ENCODE measurements around the gene PAGE5.

The PAGE5 gene

GRCh38 chrX:55220119-55220794 lies at the start of gene PAGE5:
Gene PAGE5 (plus strand): TSS chrX:55220346. CDS start chrX:55221383, 1,037 bp downstream.
- DNase-seq = no peak

- DNase-seq = no peak
Measured at GRCh38 chrX:55187281-55187680, 32.9 kb upstream of the PAGE5 start.

GRCh38 chrX:55196688-55197087 lies 23.5 kb upstream of the PAGE5 start:
- DNase-seq = no peak

GRCh38 chrX:55201930-55202579 lies 18.1 kb upstream of the PAGE5 start:
- DNase-seq = no peak

DNA sequence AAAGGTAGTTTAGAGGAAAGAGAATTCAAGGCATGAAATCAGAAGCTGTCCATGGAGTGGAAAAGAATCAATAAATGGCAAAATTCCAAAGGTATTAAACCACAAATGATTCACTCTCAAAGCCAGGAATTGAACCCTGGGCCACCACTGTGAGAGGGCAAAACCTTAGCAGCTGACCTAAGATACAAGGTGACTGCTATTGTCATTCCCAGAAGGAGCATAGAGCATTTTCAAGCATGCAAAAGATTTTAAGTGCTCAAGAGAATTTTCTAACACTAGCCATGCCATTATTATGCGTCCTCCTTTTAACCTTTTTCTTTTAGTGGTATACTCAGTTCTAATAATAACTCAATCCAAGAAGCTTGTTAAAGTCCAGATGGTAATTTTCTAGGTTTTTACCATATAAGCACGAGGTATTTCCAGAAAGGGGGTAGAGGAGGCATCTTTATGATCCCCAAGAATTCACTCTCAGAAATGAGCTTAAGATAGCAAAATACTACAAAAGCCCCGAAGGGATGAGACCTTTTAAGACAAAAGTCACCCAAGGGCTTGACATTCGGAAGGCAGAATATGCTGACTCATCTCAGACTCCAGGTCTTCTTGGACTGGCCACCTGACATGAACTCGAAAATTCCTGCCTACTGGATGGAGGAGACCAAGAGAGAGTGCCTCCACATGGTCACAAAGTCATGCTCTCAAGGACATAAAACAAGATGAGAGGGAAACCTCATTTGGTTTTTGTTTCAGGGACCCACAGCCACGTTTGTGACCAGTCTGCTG lies 13.8 kb upstream of the PAGE5 start:
- DNase-seq = no peak

DNA sequence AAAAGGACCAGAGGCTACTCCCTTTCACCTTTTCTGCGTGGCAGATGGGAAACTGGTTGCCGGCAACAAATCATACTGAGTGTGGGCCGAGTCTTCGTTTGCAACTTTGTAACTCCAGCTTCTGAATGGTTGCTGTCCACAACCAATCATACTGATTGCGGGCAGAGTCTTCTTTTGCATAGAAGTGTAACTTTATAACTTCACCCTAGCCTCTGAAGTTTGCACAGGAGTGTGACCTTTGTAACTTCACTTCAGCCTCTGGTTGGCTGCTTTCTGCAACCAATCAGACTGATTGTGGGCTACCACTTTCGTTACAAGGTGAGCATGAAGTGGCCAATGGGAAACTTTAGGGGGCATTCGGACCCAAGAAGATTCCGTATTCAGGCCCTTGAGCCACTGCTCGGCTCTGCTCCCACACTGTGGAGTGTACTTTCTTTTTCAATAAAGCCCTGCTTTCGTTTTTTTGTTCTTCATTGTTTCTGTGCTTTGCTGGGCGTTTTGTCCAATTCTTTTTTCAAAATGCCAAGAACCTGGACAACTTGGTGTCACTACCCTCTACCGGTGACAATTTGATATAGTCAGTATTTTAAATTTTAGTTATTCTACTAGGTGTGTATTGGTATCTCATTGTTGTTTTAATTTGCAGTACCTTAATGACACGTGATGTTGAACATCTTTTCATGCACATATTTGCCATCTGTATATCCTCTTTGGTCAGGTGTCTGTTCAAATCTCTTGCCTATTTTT lies 9.0 kb upstream of the PAGE5 start:
- no peak for DNase-seq

- DNase-seq = no peak
Measured at GRCh38 chrX:55213381-55213780, 6.8 kb upstream of the PAGE5 start.

- no peak for DNase-seq
Measured at GRCh38 chrX:55240788-55241340, 20.7 kb downstream of the PAGE5 start.

DNA sequence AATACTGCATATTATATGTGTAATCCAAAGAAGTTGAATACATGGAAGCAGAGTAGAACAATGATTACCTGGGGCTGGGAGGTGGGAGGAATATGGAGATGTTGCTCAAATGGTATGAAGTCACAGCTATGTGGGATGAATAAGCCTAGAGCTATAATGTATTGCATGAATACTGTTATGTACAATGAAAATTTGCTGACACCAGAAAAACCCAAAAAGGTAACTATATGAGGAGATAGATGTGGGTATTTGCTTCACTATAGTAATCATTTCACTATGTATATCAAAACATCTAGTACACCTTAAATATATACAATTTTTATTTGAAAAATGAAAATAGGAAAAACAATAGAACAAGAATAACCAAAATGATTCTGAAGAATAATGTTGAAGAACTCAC lies 33.4 kb downstream of the PAGE5 start:
- DNase-seq = no peak

DNA sequence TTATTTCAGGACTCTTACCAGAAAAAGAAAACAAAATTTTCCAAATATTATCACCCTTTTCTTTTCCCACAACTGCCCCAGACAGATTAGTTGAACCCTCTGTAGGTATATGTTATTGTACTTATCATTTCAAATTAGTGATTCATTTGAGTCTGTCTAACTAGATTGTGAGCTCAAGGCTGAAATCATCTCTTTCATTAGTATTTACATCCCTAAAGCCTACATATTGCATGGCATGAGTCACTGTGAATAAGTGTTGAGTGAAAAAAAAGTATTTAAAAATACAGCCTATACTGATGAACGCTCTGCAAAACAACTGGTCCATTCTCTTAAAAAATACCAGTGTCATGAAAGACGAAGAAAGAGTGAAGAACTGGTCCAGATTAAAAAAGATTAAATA lies 40.7 kb downstream of the PAGE5 start:
- DNase-seq = no peak

DNA sequence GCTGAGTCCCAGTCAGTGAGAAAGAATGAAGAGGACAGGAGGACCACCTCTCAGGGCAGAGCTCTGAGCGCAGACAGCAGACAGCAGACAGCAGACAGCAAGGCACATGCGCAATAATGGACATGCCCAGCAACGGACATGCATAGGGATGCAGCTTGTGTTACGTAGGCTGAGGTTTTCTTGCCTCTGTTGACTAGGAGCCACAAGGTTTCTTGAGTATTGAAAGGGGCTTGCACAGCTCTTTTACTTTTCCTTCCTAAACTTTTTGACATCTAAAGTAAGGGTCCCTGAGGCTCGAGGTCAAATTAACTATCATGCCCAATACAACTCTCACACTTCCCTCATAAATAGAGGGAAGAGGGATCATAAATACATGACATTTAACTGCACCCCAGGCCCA lies 44.7 kb downstream of the PAGE5 start, which contains the start of gene PAGE3:
Gene PAGE3 (minus strand): TSS at position 101 of the 400 bp plus-strand sequence. CDS start 1,013 bp downstream, outside the sequence.
- no peak for DNase-seq

All from amniotic stem cell (primary cell).